Prostate gland (tissue), 2 donors: Measurements from ENCODE around the gene PLPP1.

Source experiments
- CTCF ChIP-seq, 4 experiments: fragments of 200-600 bp in 2 of 4; fragments of 450-650 bp in 2 of 4; sonication (generic) in 2 of 4; IDR thresholded peaks; 1 replicate in 3 of 4; 2 replicates in 1 of 4; pipeline ENCODE4 v1.5.1; 2016 to 2019; ENCODE audit warnings: antibody characterized with exemption in 4 of 4, mild to moderate bottlenecking in 2 of 4, moderate library complexity in 2 of 4
- POLR2AphosphoS5 ChIP-seq: sonication (generic); formaldehyde crosslinking; IDR thresholded peaks from one replicate; pipeline ENCODE4 v1.6.1; 2017; ENCODE audit warnings: antibody characterized with exemption

DNA sequence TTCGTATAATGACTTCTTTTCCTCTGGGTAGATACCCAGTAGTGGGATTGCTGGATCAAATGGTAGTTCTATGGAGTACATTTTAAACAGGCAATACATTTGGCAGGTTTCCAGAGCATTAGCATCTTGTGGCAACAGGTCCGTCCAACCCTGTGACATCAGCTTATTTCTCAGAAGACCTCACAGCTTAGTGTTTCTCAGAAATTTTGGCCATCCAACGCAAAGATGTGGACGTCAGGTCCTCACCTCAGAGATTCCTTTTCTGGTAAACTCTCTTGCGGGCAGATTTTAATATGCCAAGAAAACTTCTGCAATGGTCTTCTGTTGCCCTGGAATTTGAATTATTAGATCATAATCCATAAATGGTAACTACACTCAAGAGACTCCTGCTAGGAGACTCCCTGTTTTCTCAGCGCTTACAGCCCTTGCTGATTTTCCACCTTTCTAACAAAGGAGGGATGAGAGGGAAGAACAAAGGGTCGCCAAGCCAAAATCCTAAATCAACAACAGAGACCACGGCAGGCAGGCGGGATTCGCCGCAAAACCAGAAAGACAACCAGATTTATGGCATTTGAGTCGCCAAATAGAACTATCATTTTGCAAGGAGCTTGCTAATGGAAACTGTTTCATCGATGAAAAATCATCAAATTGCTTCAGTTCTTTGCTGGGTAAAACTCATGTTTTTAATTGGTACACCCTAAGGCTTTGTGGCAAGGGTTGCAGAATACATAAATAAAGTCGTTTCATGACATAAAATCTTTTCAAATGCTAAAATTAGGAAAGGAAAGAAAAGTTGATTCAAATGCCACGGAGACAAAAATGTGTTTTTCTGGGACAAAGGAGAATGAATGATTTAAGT, 34.1 kb upstream of the PLPP1 start:
- TF ChIP-seq CTCF (IDR thresholded peaks at IDR 0.05) = no peak
- TF ChIP-seq POLR2AphosphoS5 = no peak
